ENCODE measurements around the gene DOK7.

Gene DOK7, protein sequence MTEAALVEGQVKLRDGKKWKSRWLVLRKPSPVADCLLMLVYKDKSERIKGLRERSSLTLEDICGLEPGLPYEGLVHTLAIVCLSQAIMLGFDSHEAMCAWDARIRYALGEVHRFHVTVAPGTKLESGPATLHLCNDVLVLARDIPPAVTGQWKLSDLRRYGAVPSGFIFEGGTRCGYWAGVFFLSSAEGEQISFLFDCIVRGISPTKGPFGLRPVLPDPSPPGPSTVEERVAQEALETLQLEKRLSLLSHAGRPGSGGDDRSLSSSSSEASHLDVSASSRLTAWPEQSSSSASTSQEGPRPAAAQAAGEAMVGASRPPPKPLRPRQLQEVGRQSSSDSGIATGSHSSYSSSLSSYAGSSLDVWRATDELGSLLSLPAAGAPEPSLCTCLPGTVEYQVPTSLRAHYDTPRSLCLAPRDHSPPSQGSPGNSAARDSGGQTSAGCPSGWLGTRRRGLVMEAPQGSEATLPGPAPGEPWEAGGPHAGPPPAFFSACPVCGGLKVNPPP

DNA sequence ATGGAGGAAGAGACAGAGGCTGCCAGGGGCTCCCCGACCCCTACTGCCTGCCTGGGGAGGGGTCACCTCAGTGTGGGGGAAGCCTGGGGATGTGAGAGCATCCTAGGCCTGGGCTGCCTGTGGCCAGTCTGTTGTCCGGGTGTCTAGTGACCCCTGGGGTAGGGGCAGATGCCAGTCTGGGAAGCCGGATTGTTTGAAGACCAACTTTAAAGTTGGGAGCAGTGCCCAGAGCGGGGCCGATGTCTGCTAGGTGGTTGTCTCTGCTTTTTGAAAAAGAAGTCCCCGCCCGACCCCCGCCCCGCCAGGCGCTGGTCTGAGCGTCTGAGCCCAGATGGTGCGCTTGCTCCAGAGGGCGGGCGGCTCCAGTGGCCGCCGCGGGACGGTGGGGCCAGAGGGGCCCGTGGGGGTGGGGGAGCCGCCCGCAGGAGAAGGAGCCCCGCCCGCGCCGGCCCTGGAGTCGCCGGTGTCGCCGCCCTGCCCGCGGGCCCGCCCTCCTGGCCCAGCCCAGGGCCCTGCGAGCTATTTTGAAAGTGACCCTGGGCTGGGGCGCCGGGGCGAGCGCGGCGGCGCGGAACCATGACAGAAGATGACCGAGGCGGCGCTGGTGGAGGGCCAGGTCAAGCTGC lies at the start of gene DOK7:
Gene DOK7 (plus strand): TSS at position 517 of the 626 bp plus-strand sequence. CDS start 70 bp downstream, at position 587.
- DNase-seq: no peak

GRCh38 chr4:3413675-3414420 lies 49.3 kb upstream of the DOK7 start:
- no peak for DNase-seq

DNA sequence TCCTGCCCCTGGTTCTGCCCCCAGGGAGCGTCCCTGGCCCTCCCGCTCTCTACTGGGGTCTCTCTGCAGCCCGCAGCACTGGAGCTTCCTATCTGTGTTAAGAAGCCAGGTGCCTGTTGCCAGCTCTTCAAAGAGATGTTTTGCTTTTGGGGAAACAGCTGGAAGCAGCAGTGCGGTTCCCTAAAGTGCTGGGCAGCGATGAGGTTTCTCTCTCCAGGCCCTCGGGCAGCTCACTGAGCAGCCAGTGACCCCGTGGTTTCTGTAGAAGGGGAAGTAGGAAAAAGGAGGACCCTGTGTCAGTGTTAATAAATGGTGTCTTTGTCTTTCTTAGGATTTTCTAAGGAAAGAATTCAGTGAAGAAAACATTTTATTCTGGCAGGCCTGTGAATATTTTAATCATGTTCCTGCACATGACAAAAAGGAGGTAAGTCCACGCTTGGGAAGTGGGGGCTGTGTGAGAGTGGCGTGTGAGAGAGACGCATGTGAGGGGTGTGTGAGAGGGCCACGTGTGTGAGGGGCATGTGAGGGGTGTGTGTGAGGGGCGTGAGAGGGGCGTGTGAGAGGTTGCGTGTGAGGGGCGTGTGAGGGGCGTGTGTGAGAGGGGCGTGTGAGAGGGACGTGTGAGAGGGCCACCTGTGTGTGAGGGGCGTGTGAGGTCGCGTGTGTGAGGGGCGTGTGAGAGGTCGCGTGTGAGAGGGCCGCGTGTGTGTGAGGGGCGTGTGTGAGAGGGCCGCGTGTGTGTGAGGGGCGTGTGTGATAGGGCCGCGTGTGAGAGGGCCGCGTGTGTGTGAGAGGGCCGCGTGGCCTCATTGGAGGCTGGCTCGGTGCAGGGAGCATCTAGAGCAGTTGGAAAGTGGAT lies 48.5 kb upstream of the DOK7 start:
- DNase-seq: no peak

DNA sequence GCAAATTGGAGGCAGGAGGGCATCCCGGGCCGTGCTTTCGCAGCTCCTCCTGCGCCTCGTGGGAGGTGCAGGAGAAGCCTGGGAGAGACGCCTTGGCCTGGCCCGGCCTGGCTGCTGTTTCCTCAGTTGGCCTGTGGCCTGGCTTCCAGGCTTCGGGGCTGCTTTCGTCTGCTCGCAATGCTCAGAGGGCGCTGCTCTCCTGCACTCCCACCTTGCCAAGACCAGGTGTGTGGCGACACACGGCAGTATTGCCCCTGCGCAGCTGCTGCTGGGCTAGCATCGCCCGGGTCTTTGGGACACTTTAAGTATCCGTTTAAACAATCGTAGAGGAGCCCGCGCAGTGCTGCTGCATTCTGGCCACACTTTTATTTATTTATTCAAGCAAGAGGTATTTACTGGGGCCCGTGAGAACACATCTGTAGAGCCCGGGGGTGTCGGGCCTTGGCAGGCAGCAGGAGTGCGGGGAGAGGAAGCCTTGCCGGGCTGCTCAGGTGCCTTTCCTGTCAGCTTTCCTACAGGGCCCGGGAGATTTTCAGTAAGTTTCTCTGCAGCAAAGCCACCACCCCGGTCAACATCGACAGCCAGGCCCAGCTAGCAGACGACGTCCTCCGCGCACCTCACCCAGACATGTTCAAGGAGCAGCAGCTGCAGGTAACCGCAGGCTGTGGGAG lies 47.5 kb upstream of the DOK7 start:
- no peak for DNase-seq

GRCh38 chr4:3416270-3416669 lies 46.8 kb upstream of the DOK7 start:
- DNase-seq: no peak

GRCh38 chr4:3416821-3417221 lies 46.3 kb upstream of the DOK7 start:
- no peak for DNase-seq

DNA sequence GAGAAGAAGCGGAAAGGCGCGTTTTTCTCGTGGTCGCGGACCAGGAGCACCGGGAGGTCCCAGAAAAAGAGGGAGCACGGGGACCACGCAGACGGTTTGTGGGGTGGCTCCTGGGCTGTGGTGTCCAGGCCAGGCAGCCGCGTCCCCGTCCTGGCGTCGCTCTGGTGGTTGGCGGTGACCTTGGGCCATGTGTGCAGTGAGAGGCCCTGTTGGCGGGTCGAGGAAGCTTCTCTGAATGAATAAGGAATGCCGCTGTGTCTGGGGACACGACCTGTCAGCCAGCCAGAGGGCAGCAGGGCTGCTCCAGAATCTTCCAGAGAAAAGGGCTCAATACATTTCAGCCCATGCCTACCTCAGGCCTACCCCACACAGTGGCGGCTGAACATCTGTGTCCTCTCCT lies 45.7 kb upstream of the DOK7 start:
- DNase-seq: no peak

DNA sequence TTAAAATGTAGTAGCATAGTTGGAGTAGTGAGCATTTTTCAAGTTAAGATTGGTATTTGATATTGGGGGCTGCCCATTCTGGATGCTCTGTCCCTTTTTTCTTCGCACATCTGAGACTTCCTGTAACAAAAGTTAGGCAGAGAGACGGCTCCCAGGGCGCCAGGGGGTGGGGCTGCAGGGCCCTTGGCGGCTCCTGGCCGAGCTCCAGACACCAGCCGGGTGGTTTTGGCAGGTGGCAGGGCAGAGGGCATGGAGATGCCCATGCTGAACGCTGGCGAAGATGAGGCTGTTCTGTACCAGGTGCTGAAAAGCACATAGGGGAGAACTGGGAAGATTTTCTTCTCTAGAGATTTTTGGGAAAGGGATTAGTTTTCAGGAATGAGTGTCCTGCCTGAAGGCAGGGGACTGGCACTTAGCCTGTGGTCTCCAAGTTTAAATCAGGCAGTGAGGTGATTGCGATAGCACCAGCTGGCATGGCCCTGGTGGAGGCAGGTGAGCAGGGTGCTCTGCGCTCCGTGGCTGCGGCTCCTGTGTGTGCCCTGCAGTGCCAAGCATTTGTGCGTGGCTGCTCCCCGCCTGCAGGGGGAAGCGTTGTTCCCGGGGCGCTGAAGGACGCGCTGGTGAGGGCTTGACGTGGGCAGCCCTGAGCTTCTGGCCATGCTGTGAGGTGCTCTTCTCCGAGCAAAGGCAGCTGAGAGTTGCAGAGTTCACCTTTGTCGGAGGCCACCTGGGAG lies 44.9 kb upstream of the DOK7 start:
- no peak for DNase-seq

- no peak for DNase-seq
These were observed 43.1 kb upstream of the DOK7 start for GRCh38 chr4:3419836-3420605.

GRCh38 chr4:3420606-3420955 lies 42.5 kb upstream of the DOK7 start:
- no peak for DNase-seq

DNA sequence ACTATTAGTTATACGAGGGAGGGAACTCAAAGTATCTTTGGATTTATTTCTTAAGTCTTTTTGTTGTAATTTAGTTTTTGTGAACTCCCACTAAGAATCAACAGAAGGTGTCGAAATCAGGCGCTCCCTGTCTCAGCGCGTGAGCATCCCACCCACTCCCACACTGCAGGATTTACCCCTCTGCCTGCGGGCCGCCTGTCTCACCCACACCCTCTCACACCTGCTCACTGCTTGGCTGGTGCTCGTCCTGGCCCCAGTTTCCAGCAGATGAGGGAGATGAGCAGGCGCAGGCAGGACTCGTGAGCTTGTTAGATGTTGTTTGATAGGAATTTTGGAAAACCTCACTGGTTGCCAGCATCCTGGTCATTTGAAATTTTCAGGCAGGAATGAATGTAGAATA lies 42.1 kb upstream of the DOK7 start:
- DNase-seq: no peak

DNA sequence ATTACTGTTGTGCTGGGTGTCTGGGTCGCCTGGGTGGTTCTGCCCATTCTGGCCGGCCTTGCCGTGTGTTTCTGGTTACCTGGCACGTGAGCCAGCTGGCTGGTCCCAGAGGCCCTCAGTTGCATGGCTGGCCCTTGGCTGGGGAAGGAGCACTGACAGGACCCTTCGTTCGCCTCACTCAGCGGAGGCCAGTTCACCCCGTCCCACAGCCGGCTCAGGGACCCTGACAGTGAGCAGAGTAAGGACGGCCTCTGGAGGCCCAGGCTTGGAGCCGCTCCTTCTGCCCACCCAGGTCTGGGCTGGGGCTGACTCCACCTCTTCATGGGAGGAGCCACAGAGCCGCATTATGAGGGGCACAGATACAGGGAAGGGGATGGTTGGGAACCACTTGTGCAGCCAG lies 41.6 kb upstream of the DOK7 start:
- no peak for DNase-seq

- no peak for DNase-seq
These were observed 40.8 kb upstream of the DOK7 start for GRCh38 chr4:3422241-3422801.

DNA sequence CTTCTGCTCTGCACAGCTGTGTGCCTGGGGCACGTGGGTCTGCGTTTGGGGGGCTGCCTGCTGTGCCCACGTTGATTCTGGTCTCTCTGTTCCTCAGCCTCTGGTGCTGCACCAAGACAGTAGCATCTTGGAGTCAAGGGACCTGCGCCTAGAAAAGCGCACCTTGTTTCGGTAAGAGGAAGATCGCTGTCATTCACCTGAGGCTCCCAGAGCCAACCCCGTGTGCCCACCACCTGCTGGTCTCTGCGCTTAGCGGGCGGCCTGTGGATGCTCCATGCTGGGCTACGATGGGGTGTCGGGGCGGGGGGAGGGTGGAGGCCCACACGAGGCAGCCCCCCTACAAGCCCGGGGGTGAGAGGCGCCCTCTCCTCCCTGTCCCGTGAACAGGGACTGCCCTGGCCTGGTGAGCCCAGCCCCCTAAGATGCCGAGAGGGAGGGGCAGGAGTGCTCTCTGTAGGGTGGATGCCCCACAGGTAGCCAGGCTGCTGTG lies 40.3 kb upstream of the DOK7 start:
- DNase-seq: no peak

DNA sequence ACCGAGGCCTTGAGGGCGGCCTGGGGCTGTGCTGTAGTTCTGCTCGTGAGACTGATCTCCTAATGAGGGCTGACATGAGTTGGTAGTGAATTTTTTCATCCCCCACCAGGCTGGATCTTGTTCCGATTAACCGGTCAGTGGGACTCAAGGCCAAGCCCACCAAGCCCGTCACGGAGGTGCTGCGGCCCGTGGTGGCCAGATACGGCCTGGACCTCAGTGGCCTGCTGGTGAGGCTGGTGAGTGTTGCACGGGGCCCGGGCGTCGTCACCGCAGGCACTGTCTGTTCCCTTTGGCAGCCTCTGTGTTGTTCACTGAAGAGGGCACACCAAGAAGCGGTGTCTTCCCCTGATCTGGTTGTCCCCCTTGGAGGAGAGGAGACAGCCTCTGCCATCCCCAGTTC lies 39.7 kb upstream of the DOK7 start:
- no peak for DNase-seq

DNA sequence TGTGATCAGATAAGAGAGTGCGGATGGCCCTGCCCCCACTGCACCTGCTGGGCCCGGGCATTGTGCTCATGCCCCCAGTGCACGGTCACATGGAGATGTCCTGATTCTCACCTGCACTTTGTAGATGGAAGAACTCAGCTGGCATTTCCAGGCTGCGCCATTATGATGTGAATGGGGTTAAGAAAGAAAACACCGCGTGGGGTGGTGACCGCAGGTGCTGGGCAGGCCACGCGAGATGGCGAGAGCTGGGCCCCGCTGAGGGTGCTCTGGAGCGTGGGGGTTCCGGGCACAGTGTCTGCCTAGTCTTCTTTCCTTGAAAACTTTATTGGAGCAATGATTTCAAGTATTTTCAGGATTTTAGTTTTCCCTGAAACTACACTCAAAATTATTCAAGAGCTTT lies 39.2 kb upstream of the DOK7 start:
- no peak for DNase-seq

GRCh38 chr4:3424522-3425095 lies 38.5 kb upstream of the DOK7 start:
- DNase-seq: no peak

DNA sequence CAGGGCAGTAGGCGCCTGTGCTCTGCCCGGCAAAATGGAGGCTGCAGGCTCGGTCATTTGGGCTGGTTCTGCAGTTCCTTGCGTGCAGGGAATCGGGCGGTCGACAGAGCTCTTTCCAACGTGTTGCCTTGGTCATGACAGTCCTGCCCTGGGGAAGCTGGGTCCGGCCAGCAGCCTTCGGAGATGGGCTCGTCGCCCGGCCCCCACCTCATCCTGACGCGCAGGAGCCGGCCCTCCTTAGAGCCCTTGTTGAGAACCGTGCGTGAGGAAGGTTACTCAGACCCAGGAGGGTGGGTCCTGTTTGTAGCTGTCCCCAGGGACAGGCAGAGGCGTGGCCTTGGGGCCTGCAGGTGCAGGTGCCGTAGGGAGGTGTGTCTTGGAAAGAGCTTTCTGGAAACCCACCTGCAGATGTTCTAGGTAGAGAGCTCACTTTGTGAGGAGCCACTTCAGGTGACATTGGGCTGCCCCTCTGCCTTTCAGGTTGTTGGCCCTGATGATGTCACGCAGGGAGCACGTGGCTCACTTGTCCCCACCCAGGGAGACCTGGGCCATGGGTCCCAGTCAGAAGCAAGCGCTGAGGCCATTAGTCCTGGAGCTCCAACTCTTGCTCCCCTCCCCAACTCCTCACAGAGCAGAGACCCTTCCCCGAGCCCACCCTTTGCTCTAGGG lies 36.5 kb upstream of the DOK7 start:
- DNase-seq: no peak

- DNase-seq: no peak
These were observed 36.0 kb upstream of the DOK7 start for GRCh38 chr4:3427134-3427476.

Data from NCI-H1417 treated with DMSO at 0.1 percent for 48 hours (cell line).